Measurements from ENCODE around the gene ETNPPL.

Gene ETNPPL

GRCh38 chr4:108762559-108763225 lies at the start of gene ETNPPL:
Gene ETNPPL, minus strand, starts transcription at chr4:108763053. Its CDS starts 155 bp downstream, at chr4:108762898.
- DNase-seq = peak; percentile 1

GRCh38 chr4:108811486-108811885 lies 48.6 kb upstream of the ETNPPL start:
- DNase-seq = no peak

- no peak for DNase-seq
Observed at GRCh38 chr4:108810087-108810486, 47.2 kb upstream of the ETNPPL start.

- DNase-seq = no peak
Observed at GRCh38 chr4:108804648-108805273, 41.9 kb upstream of the ETNPPL start.

GRCh38 chr4:108799306-108799705 lies 36.5 kb upstream of the ETNPPL start:
- DNase-seq = no peak

GRCh38 chr4:108796173-108796572 lies 33.3 kb upstream of the ETNPPL start:
- no peak for DNase-seq

GRCh38 chr4:108795733-108796132 lies 32.9 kb upstream of the ETNPPL start:
- no peak for DNase-seq

- no peak for DNase-seq
Observed at GRCh38 chr4:108794136-108794535, 31.3 kb upstream of the ETNPPL start.

GRCh38 chr4:108793415-108793814 lies 30.6 kb upstream of the ETNPPL start:
- no peak for DNase-seq

GRCh38 chr4:108788731-108789130 lies 25.9 kb upstream of the ETNPPL start:
- no peak for DNase-seq

- no peak for DNase-seq
Observed at GRCh38 chr4:108787724-108788123, 24.9 kb upstream of the ETNPPL start.

GRCh38 chr4:108787106-108787505 lies 24.3 kb upstream of the ETNPPL start:
- DNase-seq = no peak

- DNase-seq = no peak
Observed at GRCh38 chr4:108786351-108786750, 23.5 kb upstream of the ETNPPL start.

- DNase-seq = no peak
Observed at GRCh38 chr4:108783665-108784463, 21.0 kb upstream of the ETNPPL start.

GRCh38 chr4:108779958-108780357 lies 17.1 kb upstream of the ETNPPL start:
- no peak for DNase-seq

GRCh38 chr4:108777388-108777787 lies 14.5 kb upstream of the ETNPPL start:
- DNase-seq = no peak

GRCh38 chr4:108775921-108776320 lies 13.1 kb upstream of the ETNPPL start:
- no peak for DNase-seq

GRCh38 chr4:108774809-108775530 lies 12.1 kb upstream of the ETNPPL start:
- no peak for DNase-seq

- DNase-seq = no peak
Observed at GRCh38 chr4:108772402-108772801, 9.5 kb upstream of the ETNPPL start.

- no peak for DNase-seq
Observed at GRCh38 chr4:108766058-108766457, 3.2 kb upstream of the ETNPPL start.

GRCh38 chr4:108763986-108764385 lies 1.1 kb upstream of the ETNPPL start:
- DNase-seq = no peak

GRCh38 chr4:108763226-108763593 lies 357 bp upstream of the ETNPPL start:
- no peak for DNase-seq

- DNase-seq = no peak
Observed at GRCh38 chr4:108758498-108758897, 4.4 kb downstream of the ETNPPL start.
